Skeletal muscle satellite cell (primary cell): ENCODE data around the gene HES6.
A peak's percentile ranks its signal among the peaks of the same experiment; 100 is the strongest.

ENCODE experiments used
- H3K27me3 ChIP-seq: 2 replicates; pipeline ENCODE4 v1.7.0; 2013; ENCODE audit warnings: low read length; ENCODE audit not compliant: control insufficient read depth, insufficient read depth
- H3K36me3 ChIP-seq: 2 replicates; pipeline ENCODE4 v1.7.0; 2013; ENCODE audit warnings: mild to moderate bottlenecking, control low read depth, low read length; ENCODE audit not compliant: insufficient read depth
- H3K4me1 ChIP-seq: 2 replicates; pipeline ENCODE4 v1.7.0; 2013; ENCODE audit warnings: low read length; ENCODE audit not compliant: control insufficient read depth, insufficient read depth
- H3K4me2 ChIP-seq: 2 replicates; pipeline ENCODE4 v1.7.0; 2013; ENCODE audit warnings: mild to moderate bottlenecking, low read length
- H3K4me3 ChIP-seq: 2 replicates; pipeline ENCODE4 v1.7.0; 2013; ENCODE audit warnings: low read length
- H3K9ac ChIP-seq: 2 replicates; pipeline ENCODE4 v1.7.0; 2013; ENCODE audit warnings: mild to moderate bottlenecking, low read depth, low read length, moderate library complexity
- H3K9me3 ChIP-seq: replicated peaks from 2 replicates; pipeline ENCODE4 v1.7.0; 2013; ENCODE audit warnings: mild to moderate bottlenecking, control low read depth, low read length

HES6 gene

GRCh38 chr2:238271061-238271554 lies 31.3 kb upstream of the HES6 start:
- Histone ChIP-seq H3K9me3 (no peaks in the 10 kb centered on the region), H3K36me3 (peaks cover 3% of the 10 kb centered on the region), H3K9ac (no peak overlapping the region), H3K4me2 (no peak overlapping the region), H3K4me1 (no peaks in the 10 kb centered on the region), H3K27me3 (no peaks in the 10 kb centered on the region), H3K4me3 (no peak overlapping the region)

GRCh38 chr2:238270606-238271005 lies 30.8 kb upstream of the HES6 start:
- H3K4me1 ChIP-seq = no peaks in the 10 kb centered on the region
- no peaks in the 10 kb centered on the region for H3K27me3 ChIP-seq
- no peak overlapping the region for H3K9ac ChIP-seq
- H3K4me3 ChIP-seq = no peak overlapping the region
- peaks cover 2% of the 10 kb centered on the region for H3K36me3 ChIP-seq
- no peaks in the 10 kb centered on the region for H3K9me3 ChIP-seq
- H3K4me2 ChIP-seq = no peak overlapping the region

- Histone ChIP-seq H3K9me3 (no peaks in the 10 kb centered on the region), H3K9ac (no peak overlapping the region), H3K36me3 (no peaks in the 10 kb centered on the region), H3K27me3 (no peaks in the 10 kb centered on the region), H3K4me3 (no peak overlapping the region), H3K4me2 (no peak overlapping the region), H3K4me1 (no peaks in the 10 kb centered on the region)
These were observed 29.9 kb upstream of the HES6 start for GRCh38 chr2:238269741-238270140.

- Histone ChIP-seq H3K9ac (no peak overlapping the region), H3K4me2 (no peak overlapping the region), H3K4me3 (no peak overlapping the region), H3K4me1 (peaks cover 3% of the 10 kb centered on the region), H3K36me3 (no peaks in the 10 kb centered on the region), H3K27me3 (no peaks in the 10 kb centered on the region), H3K9me3 (no peaks in the 10 kb centered on the region)
These were observed 28.2 kb upstream of the HES6 start for GRCh38 chr2:238267884-238268680.

GRCh38 chr2:238267341-238267710 lies 27.5 kb upstream of the HES6 start:
- Histone ChIP-seq H3K4me3 (no peak overlapping the region), H3K27me3 (no peaks in the 10 kb centered on the region), H3K4me1 (peaks cover 7% of the 10 kb centered on the region), H3K4me2 (no peak overlapping the region), H3K9me3 (no peaks in the 10 kb centered on the region), H3K9ac (no peak overlapping the region), H3K36me3 (no peaks in the 10 kb centered on the region)

DNA sequence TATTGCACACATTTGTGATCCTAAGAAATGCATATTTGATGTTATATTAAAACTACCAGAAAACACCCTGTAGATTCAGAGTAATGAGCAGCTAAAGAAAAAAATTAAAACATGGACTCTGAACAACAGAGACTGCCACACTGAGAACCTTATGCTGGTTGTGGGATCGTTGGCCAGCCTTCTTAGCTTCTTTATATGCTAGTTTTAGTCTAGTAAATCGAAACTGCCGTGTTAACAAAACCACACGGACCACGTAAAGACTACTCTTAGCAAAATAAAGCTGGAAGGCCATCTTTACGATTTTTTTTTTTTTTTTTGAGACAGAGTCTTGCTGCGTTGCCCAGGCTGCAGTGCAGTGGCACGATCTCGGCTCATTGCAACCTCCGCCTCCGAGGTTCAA lies 25.8 kb upstream of the HES6 start:
- Histone ChIP-seq H3K27me3 (no peaks in the 10 kb centered on the region), H3K4me2 (no peak overlapping the region), H3K9me3 (no peaks in the 10 kb centered on the region), H3K36me3 (no peaks in the 10 kb centered on the region), H3K4me1 (peaks cover 7% of the 10 kb centered on the region), H3K9ac (no peak overlapping the region), H3K4me3 (no peak overlapping the region)

- H3K36me3 ChIP-seq = no peaks in the 10 kb centered on the region
- peaks cover 7% of the 10 kb centered on the region for H3K4me1 ChIP-seq
These were observed 24.2 kb upstream of the HES6 start for GRCh38 chr2:238264072-238264460.

DNA sequence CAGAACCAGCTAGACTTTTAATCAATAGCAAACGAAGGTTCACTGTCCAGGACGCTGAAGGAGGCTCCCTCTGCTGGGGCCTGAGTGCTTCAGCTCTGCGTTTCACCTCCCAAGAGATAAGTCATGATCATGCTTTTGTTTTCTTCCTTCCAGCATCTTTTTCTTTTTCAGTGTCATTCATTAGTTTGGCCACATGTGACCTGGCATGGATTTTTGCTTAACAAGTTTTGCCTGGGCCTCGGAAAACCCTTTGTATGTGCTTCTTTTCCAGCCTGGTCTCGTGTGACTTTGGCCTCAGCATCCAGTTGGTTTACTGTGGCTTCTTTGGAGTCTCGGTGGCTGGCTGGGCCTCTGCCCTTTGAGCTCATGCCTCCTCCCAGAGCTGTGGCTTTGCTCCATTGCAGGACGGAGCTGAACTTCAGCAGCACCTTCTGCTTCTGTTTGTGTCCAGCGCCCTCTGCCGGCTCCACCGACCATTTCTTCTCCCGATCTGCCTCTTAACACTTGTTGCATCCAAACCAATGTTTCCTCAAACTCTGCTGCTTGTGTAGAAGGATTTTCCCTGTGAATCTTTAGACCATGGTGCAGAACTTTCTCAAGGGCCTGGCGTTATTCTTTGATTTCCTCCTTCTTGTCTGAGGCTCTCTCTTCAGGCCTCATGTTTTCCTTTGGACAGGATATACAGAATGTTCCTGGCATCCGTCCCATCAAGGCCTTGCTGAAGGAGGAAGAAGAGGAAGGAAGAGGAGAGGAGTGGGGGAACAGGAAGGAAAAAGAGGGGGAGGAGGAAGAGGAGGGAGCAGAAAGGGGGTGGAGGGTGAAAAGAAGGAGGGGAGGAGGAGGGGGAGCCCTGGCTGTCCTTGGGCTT lies 23.6 kb upstream of the HES6 start:
- peaks cover 7% of the 10 kb centered on the region for H3K4me1 ChIP-seq
- no peaks in the 10 kb centered on the region for H3K9me3 ChIP-seq
- H3K9ac ChIP-seq = peak overlapping the region; percentile 19
- no peaks in the 10 kb centered on the region for H3K27me3 ChIP-seq
- no peak overlapping the region for H3K4me3 ChIP-seq
- H3K4me2 ChIP-seq = peak overlapping the region; percentile 30
- no peaks in the 10 kb centered on the region for H3K36me3 ChIP-seq

More at GRCh38 chr2:238264072-238264460, 24.2 kb upstream of the HES6 start:
- Histone ChIP-seq H3K27me3 (no peaks in the 10 kb centered on the region), H3K4me3 (no peak overlapping the region), H3K9ac (no peak overlapping the region), H3K4me2 (no peak overlapping the region), H3K9me3 (no peaks in the 10 kb centered on the region)

GRCh38 chr2:238262496-238263122 lies 22.8 kb upstream of the HES6 start:
- Histone ChIP-seq H3K4me3 (no peak overlapping the region), H3K9me3 (no peaks in the 10 kb centered on the region), H3K36me3 (no peaks in the 10 kb centered on the region), H3K27me3 (no peaks in the 10 kb centered on the region), H3K4me2 (no peak overlapping the region), H3K9ac (peak overlapping the region; percentile 19), H3K4me1 (peaks cover 7% of the 10 kb centered on the region)

GRCh38 chr2:238261718-238262375 lies 22.0 kb upstream of the HES6 start:
- Histone ChIP-seq H3K4me3 (no peak overlapping the region), H3K27me3 (no peaks in the 10 kb centered on the region), H3K9ac (no peak overlapping the region), H3K4me1 (peaks cover 7% of the 10 kb centered on the region), H3K36me3 (no peaks in the 10 kb centered on the region), H3K9me3 (no peaks in the 10 kb centered on the region), H3K4me2 (no peak overlapping the region)

DNA sequence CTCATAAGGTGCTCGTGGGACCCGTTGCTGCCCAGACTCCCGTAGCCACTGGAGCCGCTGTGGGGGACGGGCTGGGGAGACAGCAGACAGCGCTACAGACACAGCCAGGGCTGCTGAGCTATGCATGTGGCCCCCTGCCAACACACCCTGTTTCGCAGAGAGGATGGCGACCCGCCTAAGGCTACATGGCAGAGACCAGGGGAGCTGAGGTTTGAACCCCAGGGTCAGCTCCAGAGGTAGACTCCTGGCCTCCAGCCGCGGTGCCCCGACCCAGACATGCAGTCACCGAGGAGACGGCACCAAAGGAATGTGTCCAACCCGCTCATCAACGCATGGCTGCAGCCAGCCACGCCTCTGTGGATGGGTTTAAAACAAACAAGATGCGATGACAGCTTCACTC lies 21.0 kb upstream of the HES6 start:
- H3K36me3 ChIP-seq = no peaks in the 10 kb centered on the region
- H3K27me3 ChIP-seq = no peaks in the 10 kb centered on the region
- no peak overlapping the region for H3K4me2 ChIP-seq
- peaks cover 7% of the 10 kb centered on the region for H3K4me1 ChIP-seq
- H3K9me3 ChIP-seq = no peaks in the 10 kb centered on the region
- H3K4me3 ChIP-seq = no peak overlapping the region
- H3K9ac ChIP-seq = no peak overlapping the region
